SK-N-SH treated with all-trans-retinoic acid at 6 μM for 48 hours (cell line): Measurements from ENCODE around the gene BMP10.

ENCODE experiments used
- ARNTL ChIP-seq: fragments of 450-650 bp; formaldehyde crosslinking; IDR thresholded peaks from 2 replicates; pipeline ENCODE4 v1.5.0; 2020; ENCODE audit warnings: low read depth, mild to moderate bottlenecking, moderate library complexity, borderline replicate concordance
- CSDC2 ChIP-seq: fragments of 250-450 bp; sonication (Bioruptor Pico); IDR thresholded peaks from 2 replicates; pipeline ENCODE4 v1.5.0; 2020; ENCODE audit warnings: mild to moderate bottlenecking, moderate library complexity
- ESRRG ChIP-seq: fragments of 250-450 bp; sonication (Bioruptor Pico); IDR thresholded peaks from 2 replicates; pipeline ENCODE4 v1.6.1; 2021; ENCODE audit warnings: mild to moderate bottlenecking
- ISL1 ChIP-seq: fragments of 250-450 bp; sonication (Bioruptor Pico); IDR thresholded peaks from 2 replicates; pipeline ENCODE4 v2.1.2; 2022; ENCODE audit warnings: mild to moderate bottlenecking, moderate library complexity
- OSR1 ChIP-seq: fragments of 250-450 bp; sonication (Bioruptor Pico); IDR thresholded peaks from 2 replicates; pipeline ENCODE4 v1.8.0; 2022; ENCODE audit warnings: moderate library complexity, mild to moderate bottlenecking, inconsistent platforms
- PATZ1 ChIP-seq: fragments of 250-450 bp; sonication (Bioruptor Pico); IDR thresholded peaks from 2 replicates; pipeline ENCODE4 v1.8.0; 2020; ENCODE audit warnings: mild to moderate bottlenecking, moderate library complexity, borderline replicate concordance
- TOX ChIP-seq: fragments of 250-450 bp; sonication (Bioruptor Pico); IDR thresholded peaks from 2 replicates; pipeline ENCODE4 v1.8.0; 2021; ENCODE audit warnings: mild to moderate bottlenecking, moderate library complexity, borderline replicate concordance
- ZC3H10 ChIP-seq: fragments of 250-450 bp; sonication (Bioruptor Pico); IDR thresholded peaks from 2 replicates; pipeline ENCODE4 v1.5.1; 2021; ENCODE audit warnings: mild to moderate bottlenecking, moderate library complexity
- ZFP3 ChIP-seq: fragments of 250-450 bp; sonication (Bioruptor Pico); IDR thresholded peaks from 2 replicates; pipeline ENCODE4 v1.5.0; 2020; ENCODE audit warnings: mild to moderate bottlenecking, moderate library complexity
- ZFP30 ChIP-seq: fragments of 450-650 bp; formaldehyde crosslinking; IDR thresholded peaks from 2 replicates; pipeline ENCODE4 v1.5.0; 2022; ENCODE audit warnings: mild to moderate bottlenecking, moderate library complexity
- ZNF8 ChIP-seq: fragments of 450-650 bp; formaldehyde crosslinking; IDR thresholded peaks from 2 replicates; pipeline ENCODE4 v1.5.0; 2020; ENCODE audit warnings: mild to moderate bottlenecking, moderate library complexity

- TF ChIP-seq OSR1 = no peak
- TF ChIP-seq TOX (CRISPR knock-in tag) = no peak
- TF ChIP-seq ZFP30 = no peak
- no peak for TF ChIP-seq ZFP3 (CRISPR knock-in tag)
- TF ChIP-seq ISL1 = no peak
- no peak for TF ChIP-seq CSDC2
- TF ChIP-seq ZNF8 (CRISPR knock-in tag) = no peak
- no peak for TF ChIP-seq ARNTL (CRISPR knock-in tag)
- no peak for TF ChIP-seq ZC3H10 (CRISPR knock-in tag)
- no peak for TF ChIP-seq PATZ1 (CRISPR knock-in tag)
- no peak for TF ChIP-seq ESRRG
Observed at GRCh38 chr2:68901199-68901514, 30.0 kb upstream of the BMP10 start.
